Occipital lobe (tissue), 2 donors: ENCODE data around the gene JAZF1. TPM values are rescaled to one million over a fixed set of nuclear protein-coding genes. Genes with fewer than 3 reads are reported as not detected.

ENCODE experiments used
- DNase-seq: peaks from one replicate; lab custom pipeline; 2025; lab: John Stamatoyannopoulos, UW
- total RNA-seq: library from RNA; depleted of rRNA; stranded (reverse); fragments of >200 nt; gene quantifications from one replicate; pipeline ENCODE4 v1.2.3, GENCODE V29; 2014

The JAZF1 gene
- total RNA-seq, 1 donor from 2014 or later, result 62.1 TPM

DNA sequence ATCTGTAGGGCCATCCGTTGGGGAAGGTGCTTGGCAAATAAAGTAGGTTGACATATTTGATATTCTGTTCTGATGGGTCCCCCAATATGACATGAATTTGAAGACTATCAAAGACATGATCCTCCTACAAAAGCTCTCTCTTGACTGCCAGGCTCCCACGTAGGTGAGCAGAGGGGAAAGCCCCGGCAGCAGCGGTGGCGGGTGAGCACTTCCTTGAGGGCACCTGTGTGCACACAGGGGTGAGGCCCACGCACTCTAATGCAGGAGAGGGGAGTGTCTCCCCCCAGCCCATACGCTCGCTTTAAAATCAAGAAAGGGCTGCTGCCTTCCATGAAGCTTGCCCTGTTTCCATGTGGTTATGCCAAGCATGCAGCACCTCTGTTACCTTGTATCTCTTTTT lies 340.3 kb downstream of the JAZF1 start:
- DNase-seq, result no peak

DNA sequence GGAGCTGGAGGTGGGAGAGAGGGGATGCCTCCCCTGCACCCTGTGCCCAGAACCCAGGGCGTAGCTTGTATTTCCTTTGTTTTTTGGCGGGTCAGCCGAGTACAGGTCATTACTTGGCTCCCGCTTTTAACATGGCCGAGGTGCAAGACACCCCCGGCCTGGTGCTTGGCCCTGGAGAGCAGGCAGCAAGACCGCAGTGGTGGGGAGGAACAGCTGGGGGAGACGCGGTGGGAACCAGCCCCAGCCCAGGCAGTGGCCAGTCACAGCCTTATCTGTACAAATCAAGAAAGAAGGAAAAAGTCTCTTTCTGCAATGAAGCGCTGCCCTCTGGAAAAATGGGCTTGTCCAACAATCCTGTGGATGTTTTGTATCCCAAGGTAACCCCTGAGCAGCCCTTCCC lies 341.5 kb downstream of the JAZF1 start:
- DNase-seq, result no peak

DNA sequence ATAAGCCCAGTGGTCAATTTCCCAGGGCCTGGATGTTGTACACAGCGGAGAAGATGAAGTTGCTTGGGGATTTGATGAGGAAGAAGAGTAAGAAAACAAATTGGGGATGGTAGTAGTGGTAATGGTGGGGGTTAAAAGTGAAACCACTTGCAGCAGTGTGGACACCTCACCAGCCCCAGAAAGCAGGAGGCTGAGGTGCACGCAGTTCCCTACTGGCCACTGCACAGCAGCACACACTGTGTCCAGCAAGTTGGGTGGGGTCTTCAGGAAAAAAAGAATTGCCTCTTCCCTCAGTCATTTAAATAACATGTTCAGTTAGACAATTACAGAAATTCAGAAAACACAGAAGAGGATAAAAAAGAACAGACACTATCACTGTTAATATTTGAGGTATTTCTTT lies 344.1 kb downstream of the JAZF1 start:
- DNase-seq, result no peak

- no peak for DNase-seq
Observed at GRCh38 chr7:27835376-27835775, 345.2 kb downstream of the JAZF1 start.

GRCh38 chr7:27834179-27834921 lies 346.2 kb downstream of the JAZF1 start:
- no peak for DNase-seq

DNA sequence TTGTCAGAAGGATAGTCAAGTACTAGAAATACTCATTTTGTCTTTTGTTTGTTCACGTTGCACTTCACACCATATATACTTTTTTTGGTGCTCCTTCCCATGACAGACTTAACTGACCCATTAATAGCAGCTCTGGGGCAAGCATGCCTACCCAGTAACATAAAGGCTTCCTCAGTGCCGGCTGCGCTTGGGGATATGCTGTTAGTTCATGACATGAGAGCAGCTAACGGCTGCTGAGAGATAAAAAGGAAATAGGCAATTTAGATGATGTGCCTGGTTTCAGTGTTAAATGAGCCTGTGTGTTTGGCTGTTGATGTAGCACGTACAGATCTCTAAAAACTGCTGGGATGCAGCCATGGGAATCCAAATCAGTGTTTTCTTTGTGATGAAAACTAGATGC lies 354.2 kb downstream of the JAZF1 start:
- no peak for DNase-seq

DNA sequence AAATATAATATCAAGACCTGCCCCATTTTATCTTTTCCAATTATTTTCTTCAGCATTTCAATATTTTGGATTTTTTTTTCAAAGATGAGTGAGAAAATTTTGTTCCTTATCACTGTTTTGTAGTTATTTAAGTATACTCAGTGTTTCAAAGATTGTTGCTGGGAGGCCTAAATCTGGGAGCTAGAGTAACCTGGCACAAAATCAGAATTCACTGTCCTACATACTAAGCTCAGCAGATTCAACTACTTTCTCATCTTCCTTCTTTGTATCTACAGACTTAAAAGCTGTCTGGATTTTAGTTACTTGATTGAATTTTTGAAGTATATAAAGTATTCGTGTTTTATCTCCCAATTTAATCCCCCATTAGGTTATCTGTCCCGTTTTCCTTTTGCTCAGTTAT lies 354.7 kb downstream of the JAZF1 start:
- no peak for DNase-seq

DNA sequence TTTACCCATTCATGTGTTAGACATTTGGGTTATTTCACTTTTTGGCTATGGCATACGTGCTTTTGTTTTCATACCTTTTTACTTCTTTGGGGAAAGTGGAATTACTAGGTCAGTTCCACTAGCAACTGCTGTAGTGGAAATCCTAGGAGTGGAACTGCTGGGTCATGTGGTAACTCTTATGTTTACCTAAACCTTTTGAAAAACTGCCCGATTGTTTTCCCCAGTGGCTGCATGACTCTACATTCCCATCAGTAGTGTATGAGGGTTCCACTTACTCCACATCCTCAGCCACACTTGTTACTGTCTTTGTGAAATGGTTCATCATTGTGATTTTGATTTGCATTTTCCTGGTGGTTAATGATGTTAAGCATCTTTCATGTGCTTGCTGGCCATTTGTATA lies 358.4 kb downstream of the JAZF1 start:
- DNase-seq, result no peak

DNA sequence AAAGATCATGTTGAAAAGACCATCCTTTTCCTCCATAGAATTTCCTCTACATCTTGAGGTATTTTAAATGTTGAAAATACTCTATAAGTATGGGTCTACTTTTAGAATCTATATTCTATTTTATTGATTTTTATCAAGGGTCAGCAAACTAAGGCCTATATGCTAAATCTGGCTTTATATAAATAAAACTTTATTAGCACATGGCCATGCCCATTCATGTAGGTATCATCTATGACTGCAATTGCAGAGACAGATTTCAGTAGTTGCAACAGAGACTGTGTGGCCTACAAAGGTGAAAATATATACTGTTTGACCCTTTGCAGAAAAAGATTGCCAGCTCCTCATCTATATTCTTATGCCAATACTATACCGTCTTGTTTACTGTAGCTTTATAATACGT lies 367.9 kb downstream of the JAZF1 start:
- no peak for DNase-seq

DNA sequence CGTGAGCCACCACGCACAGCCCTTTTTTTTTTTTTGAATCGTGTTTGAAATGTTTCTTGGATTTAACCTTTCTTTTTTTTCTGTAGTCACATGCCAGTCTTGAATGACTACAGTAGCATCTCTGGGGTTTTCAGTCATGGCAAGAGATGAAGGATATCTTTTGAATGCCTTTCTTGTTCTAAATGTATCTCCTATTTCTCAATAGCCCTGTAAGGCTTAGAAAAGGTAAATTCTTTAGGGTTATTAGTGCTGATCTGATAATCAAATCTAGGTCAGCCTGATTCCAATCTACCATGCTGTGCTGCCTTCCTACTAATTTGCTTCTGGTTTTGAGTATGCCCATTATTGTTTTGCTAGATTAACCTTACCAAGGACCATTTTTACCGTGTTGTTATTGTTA lies 370.4 kb downstream of the JAZF1 start:
- no peak for DNase-seq

DNA sequence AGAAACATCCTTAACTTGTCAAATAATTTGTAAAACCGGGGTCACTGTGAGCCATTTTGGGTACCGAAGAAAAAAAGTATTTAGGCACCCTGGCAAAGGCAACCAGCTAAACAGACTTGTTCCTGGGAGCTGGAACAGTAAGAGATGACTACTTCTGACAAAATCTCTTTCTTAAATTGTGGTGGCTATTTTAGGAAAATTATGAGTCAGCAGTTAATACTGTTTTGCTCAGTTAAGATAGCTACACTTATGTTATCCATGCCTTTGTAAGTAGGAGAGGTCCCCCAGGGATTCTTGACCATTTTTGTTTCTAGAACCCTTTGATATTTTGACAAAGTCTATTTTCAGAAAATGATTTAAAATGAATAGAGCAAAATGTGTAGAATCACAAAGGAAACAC lies 372.0 kb downstream of the JAZF1 start:
- DNase-seq, result no peak

GRCh38 chr7:27804139-27804538 lies 376.5 kb downstream of the JAZF1 start:
- DNase-seq, result no peak

DNA sequence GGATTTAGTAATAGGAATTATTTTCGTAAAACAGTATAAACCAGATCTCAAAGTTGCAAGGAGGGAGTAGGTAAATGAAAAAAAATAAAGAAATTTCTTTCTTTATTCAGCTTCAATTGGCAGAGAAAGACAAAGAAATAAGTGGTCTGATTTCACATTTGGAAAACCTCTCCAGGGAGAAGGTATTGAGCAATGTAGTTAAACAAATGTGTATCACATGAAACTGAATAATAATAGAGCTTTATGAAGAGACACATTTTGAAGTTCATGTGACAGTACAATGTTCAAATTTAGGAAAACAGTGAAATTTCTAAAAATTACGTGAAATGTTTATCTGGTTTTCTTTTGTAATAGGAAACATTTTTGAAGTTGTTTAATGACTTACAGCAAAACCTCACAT lies 377.6 kb downstream of the JAZF1 start:
- no peak for DNase-seq

GRCh38 chr7:27799212-27799611 lies 381.4 kb downstream of the JAZF1 start:
- DNase-seq, result no peak

GRCh38 chr7:27795977-27796376 lies 384.6 kb downstream of the JAZF1 start:
- no peak for DNase-seq

DNA sequence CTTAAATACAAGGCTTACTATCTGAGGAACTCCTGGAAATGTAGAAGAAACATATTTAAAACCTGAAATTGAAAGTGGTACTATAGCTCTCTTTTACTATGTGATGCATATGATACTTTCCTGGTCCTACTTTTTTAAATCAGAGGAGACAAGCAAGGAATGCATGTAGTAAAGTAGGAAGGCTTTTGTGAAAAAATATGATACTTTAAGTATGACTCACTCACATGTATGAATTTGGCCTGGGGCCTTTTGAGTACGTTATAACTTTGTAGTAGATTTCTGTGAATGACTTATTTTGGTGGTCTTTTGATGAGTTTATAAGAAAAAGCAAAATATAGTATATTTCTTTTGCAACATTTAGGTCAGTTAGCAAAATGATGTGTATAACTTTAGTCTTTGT lies 386.8 kb downstream of the JAZF1 start:
- no peak for DNase-seq

DNA sequence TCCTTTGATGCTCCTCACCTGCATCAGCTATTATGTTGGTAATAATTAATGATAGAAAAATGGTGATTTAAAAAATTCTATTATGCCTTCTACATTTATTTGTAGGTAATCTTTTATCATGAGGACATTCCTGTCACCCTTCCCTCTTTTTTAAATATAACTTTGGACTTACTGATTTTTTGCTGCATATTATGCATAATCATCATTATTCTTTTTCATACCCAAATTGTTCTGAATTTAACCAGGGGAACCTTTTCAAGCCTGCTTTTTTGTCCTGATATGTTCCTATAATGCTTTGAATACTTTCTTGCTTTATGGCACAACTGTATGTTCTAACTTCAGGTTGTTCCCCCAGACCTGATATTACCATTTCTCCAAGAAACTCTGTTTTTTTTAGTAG lies 392.2 kb downstream of the JAZF1 start:
- DNase-seq, result no peak

DNA sequence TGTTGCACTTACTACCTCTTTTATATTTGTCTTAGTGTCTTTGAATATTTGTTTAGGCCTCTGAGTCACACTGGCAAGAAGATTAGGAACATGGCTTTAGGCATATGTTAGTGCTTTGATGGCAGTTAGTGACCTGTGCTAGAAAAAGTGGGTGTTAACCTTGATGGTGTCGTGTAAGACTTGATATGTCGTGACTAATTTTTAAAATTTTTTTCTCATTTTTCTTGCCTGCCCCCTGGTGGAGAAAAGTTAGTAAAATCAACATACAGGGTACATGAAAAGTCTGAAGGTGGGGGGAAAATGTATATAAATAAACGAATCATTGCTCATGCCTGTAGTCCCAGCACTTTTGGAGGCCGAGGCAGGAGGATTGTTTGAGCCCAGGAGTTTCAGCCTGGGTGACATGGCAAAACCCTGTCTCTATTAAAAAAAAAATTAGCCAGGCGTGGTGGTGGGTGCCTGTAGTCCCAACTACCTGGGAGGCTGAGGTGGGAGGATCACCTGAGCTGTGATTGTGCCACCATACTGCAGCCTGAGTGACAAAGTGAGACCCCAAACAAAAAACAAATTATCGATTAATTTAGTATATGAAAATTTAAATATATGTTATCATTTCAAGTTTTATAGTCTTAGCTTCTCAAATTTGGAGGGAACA lies 396.1 kb downstream of the JAZF1 start:
- DNase-seq, result no peak

GRCh38 chr7:27782849-27783248 lies 397.7 kb downstream of the JAZF1 start:
- DNase-seq, result no peak

DNA sequence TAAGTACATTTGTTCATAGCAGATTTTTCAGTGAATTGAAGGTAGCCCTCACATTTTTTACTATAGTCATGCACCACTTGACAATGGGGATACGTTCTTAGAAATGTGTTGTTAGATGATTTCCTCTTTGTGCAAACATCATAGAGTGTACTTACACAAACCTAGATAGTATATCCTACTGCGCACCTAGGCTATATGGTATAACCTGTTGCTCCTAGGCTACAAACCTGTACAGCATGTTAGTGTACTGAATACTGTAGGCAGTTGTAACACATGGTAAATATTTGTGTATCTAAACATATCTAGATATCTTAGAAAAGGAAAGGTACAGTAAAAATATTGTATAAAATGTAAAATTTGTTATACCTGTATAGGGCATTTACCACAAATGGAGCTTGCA lies 399.4 kb downstream of the JAZF1 start:
- no peak for DNase-seq
